Measurements from ENCODE around the gene SHISA5.

The SHISA5 gene

GRCh38 chr3:48548729-48549705 lies 45.0 kb upstream of the SHISA5 start:
- TF ChIP-seq CTCF (IDR thresholded peaks at IDR 0.05; ENCODE audit: low read depth, low read length) = peak; percentile 95
- no peak for TF ChIP-seq EZH2phosphoT487 (IDR thresholded peaks at IDR 0.05; ENCODE audit: low read depth)
- H3K4me3 ChIP-seq (ENCODE audit: low read length) = no peak overlapping the region
- no peaks in the 10 kb centered on the region for H3K9me3 ChIP-seq (ENCODE audit: insufficient read depth, low read length)
- no peaks in the 10 kb centered on the region for H3K79me2 ChIP-seq (ENCODE audit: low read length)
- no peak overlapping the region for H3K4me2 ChIP-seq (ENCODE audit: low read length)
- no peaks in the 10 kb centered on the region for H3K4me1 ChIP-seq (ENCODE audit: low read length)
- no peak overlapping the region for H3K27ac ChIP-seq (ENCODE audit: low read length)
- H2AFZ ChIP-seq (ENCODE audit: low read depth, low read length) = no peak overlapping the region
- no peak overlapping the region for H3K9ac ChIP-seq (ENCODE audit: low read length)
- peaks cover 30% of the 10 kb centered on the region; the same call in 1 of the 2 replicates for H4K20me1 ChIP-seq (ENCODE audit: insufficient read depth, low read length)
- peaks cover 72% of the 10 kb centered on the region for H3K36me3 ChIP-seq (replicated peaks; ENCODE audit: low read depth, low read length)
- no peaks in the 10 kb centered on the region for H3K27me3 ChIP-seq (ENCODE audit: low read depth, low read length)

GRCh38 chr3:48548126-48548525 lies 44.2 kb upstream of the SHISA5 start:
- no peak overlapping the region for H3K4me2 ChIP-seq (ENCODE audit: low read length)
- H2AFZ ChIP-seq (ENCODE audit: low read depth, low read length) = no peak overlapping the region
- peaks cover 4% of the 10 kb centered on the region; the same call in 1 of the 2 replicates for H3K27me3 ChIP-seq (ENCODE audit: low read depth, low read length)
- H4K20me1 ChIP-seq (ENCODE audit: insufficient read depth, low read length) = peaks cover 30% of the 10 kb centered on the region; the same call in 1 of the 2 replicates
- no peaks in the 10 kb centered on the region for H3K79me2 ChIP-seq (ENCODE audit: low read length)
- H3K9me3 ChIP-seq (ENCODE audit: insufficient read depth, low read length) = no peaks in the 10 kb centered on the region
- H3K36me3 ChIP-seq (replicated peaks; ENCODE audit: low read depth, low read length) = peaks cover 73% of the 10 kb centered on the region
- H3K4me3 ChIP-seq (ENCODE audit: low read length) = no peak overlapping the region
- H3K9ac ChIP-seq (ENCODE audit: low read length) = no peak overlapping the region
- TF ChIP-seq EZH2phosphoT487 (IDR thresholded peaks at IDR 0.05; ENCODE audit: low read depth) (no peak), CTCF (IDR thresholded peaks at IDR 0.05; ENCODE audit: low read depth, low read length) (no peak)
- no peaks in the 10 kb centered on the region for H3K4me1 ChIP-seq (ENCODE audit: low read length)
- H3K27ac ChIP-seq (ENCODE audit: low read length) = no peak overlapping the region

- H3K27ac ChIP-seq (ENCODE audit: low read length) = no peak overlapping the region
- no peak overlapping the region for H3K9ac ChIP-seq (ENCODE audit: low read length)
- no peaks in the 10 kb centered on the region for H3K4me1 ChIP-seq (ENCODE audit: low read length)
- peaks cover 4% of the 10 kb centered on the region; the same call in 1 of the 2 replicates for H3K27me3 ChIP-seq (ENCODE audit: low read depth, low read length)
- H3K79me2 ChIP-seq (ENCODE audit: low read length) = no peaks in the 10 kb centered on the region
- H3K36me3 ChIP-seq (replicated peaks; ENCODE audit: low read depth, low read length) = peaks cover 74% of the 10 kb centered on the region
- H3K9me3 ChIP-seq (ENCODE audit: insufficient read depth, low read length) = no peaks in the 10 kb centered on the region
- no peak for TF ChIP-seq EZH2phosphoT487 (IDR thresholded peaks at IDR 0.05; ENCODE audit: low read depth)
- no peak overlapping the region for H3K4me3 ChIP-seq (ENCODE audit: low read length)
- no peak overlapping the region for H3K4me2 ChIP-seq (ENCODE audit: low read length)
- H2AFZ ChIP-seq (ENCODE audit: low read depth, low read length) = no peak overlapping the region
- H4K20me1 ChIP-seq (ENCODE audit: insufficient read depth, low read length) = peaks cover 17% of the 10 kb centered on the region
Observed at GRCh38 chr3:48546203-48546829, 42.3 kb upstream of the SHISA5 start.

GRCh38 chr3:48544141-48544540 lies 40.2 kb upstream of the SHISA5 start:
- TF ChIP-seq EZH2phosphoT487 (IDR thresholded peaks at IDR 0.05; ENCODE audit: low read depth) (no peak), CTCF (IDR thresholded peaks at IDR 0.05; ENCODE audit: low read depth, low read length) (no peak)
- Histone ChIP-seq H3K9ac (ENCODE audit: low read length) (no peak overlapping the region), H3K27me3 (ENCODE audit: low read depth, low read length) (peaks cover 4% of the 10 kb centered on the region; the same call in 1 of the 2 replicates), H3K79me2 (ENCODE audit: low read length) (no peaks in the 10 kb centered on the region), H4K20me1 (ENCODE audit: insufficient read depth, low read length) (peaks cover 7% of the 10 kb centered on the region), H3K4me2 (ENCODE audit: low read length) (no peak overlapping the region), H3K36me3 (replicated peaks; ENCODE audit: low read depth, low read length) (peaks cover 74% of the 10 kb centered on the region), H3K4me1 (ENCODE audit: low read length) (no peaks in the 10 kb centered on the region), H2AFZ (ENCODE audit: low read depth, low read length) (no peak overlapping the region), H3K27ac (ENCODE audit: low read length) (no peak overlapping the region), H3K9me3 (ENCODE audit: insufficient read depth, low read length) (no peaks in the 10 kb centered on the region), H3K4me3 (ENCODE audit: low read length) (no peak overlapping the region)
